Panc1 (cell line): ENCODE data around the gene KRT1. TPM values are rescaled to one million over a fixed set of nuclear protein-coding genes. Genes with fewer than 3 reads are reported as not detected.

Experiments used
- ATAC-seq: fragments of 200-7000 bp; cut with Tn5 transposase; 2 replicates; pipeline ENCODE4 v1.9.1; 2020; ENCODE audit warnings: mild to moderate bottlenecking, moderate library complexity
- BruUV-seq: library from RNA; stranded (reverse); fragments of 400-500 nt; replicated peaks from 2 replicates; lab custom pipeline; 2021; lab: Mats Ljungman, UMichigan
- CTCF ChIA-PET: fragments of 300-600 bp; sonication (Branson Sonifier 250); formaldehyde crosslinking; loops from one replicate; lab custom pipeline; 2022; ENCODE audit warnings: antibody characterized with exemption; lab: Charles Lee
- POLR2A ChIA-PET: fragments of 300-600 bp; sonication (Branson Sonifier 250); formaldehyde crosslinking; loops from one replicate; lab custom pipeline; 2022; ENCODE audit warnings: antibody characterized with exemption; lab: Charles Lee
- DNase-seq: peaks from one replicate; pipeline ENCODE4 v3.0.0-alpha.2; 2010; ENCODE audit warnings: low read depth, low spot score
- H3K27ac ChIP-seq: 2 replicates; pipeline ENCODE4 v1.5.1; 2011; ENCODE audit warnings: mild to moderate bottlenecking, low read length, inconsistent platforms
- H3K27me3 ChIP-seq: fragments of 200-500 bp; sonication (Bioruptor generic); 2 replicates; pipeline ENCODE4 v1.6.0; 2014; ENCODE audit warnings: low read length, inconsistent platforms; ENCODE audit not compliant: control insufficient read depth, insufficient read depth
- H3K36me3 ChIP-seq: fragments of 200-500 bp; sonication (Bioruptor generic); 2 replicates; pipeline ENCODE4 v1.5.1; 2014; ENCODE audit warnings: inconsistent platforms, mild to moderate bottlenecking, low read length, moderate library complexity; ENCODE audit not compliant: control insufficient read depth, insufficient read depth
- H3K4me1 ChIP-seq: 2 replicates; pipeline ENCODE4 v1.5.1; 2011; ENCODE audit warnings: inconsistent platforms, mild to moderate bottlenecking, low read length, moderate library complexity; ENCODE audit not compliant: control insufficient read depth, insufficient read depth
- H3K4me3 ChIP-seq, 2 experiments: 2 replicates each; pipeline ENCODE4 v1.5.1; 2011 to 2012; ENCODE audit warnings: low read depth in 2 of 2, low read length in 2 of 2, mild to moderate bottlenecking in 2 of 2, inconsistent platforms in 1 of 2, moderate library complexity in 1 of 2
- H3K9me3 ChIP-seq: fragments of 200-500 bp; sonication (Bioruptor generic); 2 replicates; pipeline ENCODE4 v1.5.1; 2014; ENCODE audit warnings: low read depth, mild to moderate bottlenecking, inconsistent platforms, low read length, moderate library complexity; ENCODE audit not compliant: control insufficient read depth, insufficient read depth
- POLR2AphosphoS5 ChIP-seq: IDR thresholded peaks from 2 replicates; pipeline ENCODE4 v1.6.1; 2012; ENCODE audit warnings: mild to moderate bottlenecking, low read depth, low read length, moderate library complexity
- REST ChIP-seq, 2 experiments: IDR thresholded peaks; 2 replicates each; pipeline ENCODE4 v1.6.1; 2011 to 2012; ENCODE audit warnings: low read depth in 2 of 2, control low read depth in 1 of 2, low read length in 1 of 2, mild to moderate bottlenecking in 1 of 2, moderate library complexity in 1 of 2; ENCODE audit not compliant: insufficient read depth in 1 of 2
- SIN3A ChIP-seq: IDR thresholded peaks from 2 replicates; pipeline ENCODE4 v1.6.1; 2012; ENCODE audit warnings: low read depth, mild to moderate bottlenecking, low read length, moderate library complexity, borderline replicate concordance; ENCODE audit not compliant: insufficient read depth
- TCF7L2 ChIP-seq: IDR thresholded peaks from 2 replicates; pipeline ENCODE4 v1.6.1; 2011; ENCODE audit warnings: mild to moderate bottlenecking, low read depth, low read length, inconsistent platforms
- in situ Hi-C: cut with HindIII; loops from 2 replicates; pipeline ENCODE4 v1.10.0; 2016; ENCODE audit warnings: low sequenced_read_pairs, low pct_unique_long_range_greater_than_20kb
- intact Hi-C: fragments of 100-400 bp; cut with micrococcal nuclease; formaldehyde crosslinking; loops from one replicate; pipeline ENCODE4 v1.10.0; 2022; ENCODE audit not compliant: unreplicated experiment
- total RNA-seq: library from RNA; stranded (reverse); gene quantifications from one replicate; pipeline ENCODE4 v1.2.1, GENCODE V29; 2021; ENCODE audit not compliant: unreplicated experiment
- TF ChIP-seq, protein P1 (sequence below): fragments of 450-650 bp; IDR thresholded peaks from 2 replicates; pipeline ENCODE4 v1.5.1; 2017; ENCODE audit warnings: mild to moderate bottlenecking

KRT1 gene
- total RNA-seq, 1 experiment from 2014 or later: not detected

DNA sequence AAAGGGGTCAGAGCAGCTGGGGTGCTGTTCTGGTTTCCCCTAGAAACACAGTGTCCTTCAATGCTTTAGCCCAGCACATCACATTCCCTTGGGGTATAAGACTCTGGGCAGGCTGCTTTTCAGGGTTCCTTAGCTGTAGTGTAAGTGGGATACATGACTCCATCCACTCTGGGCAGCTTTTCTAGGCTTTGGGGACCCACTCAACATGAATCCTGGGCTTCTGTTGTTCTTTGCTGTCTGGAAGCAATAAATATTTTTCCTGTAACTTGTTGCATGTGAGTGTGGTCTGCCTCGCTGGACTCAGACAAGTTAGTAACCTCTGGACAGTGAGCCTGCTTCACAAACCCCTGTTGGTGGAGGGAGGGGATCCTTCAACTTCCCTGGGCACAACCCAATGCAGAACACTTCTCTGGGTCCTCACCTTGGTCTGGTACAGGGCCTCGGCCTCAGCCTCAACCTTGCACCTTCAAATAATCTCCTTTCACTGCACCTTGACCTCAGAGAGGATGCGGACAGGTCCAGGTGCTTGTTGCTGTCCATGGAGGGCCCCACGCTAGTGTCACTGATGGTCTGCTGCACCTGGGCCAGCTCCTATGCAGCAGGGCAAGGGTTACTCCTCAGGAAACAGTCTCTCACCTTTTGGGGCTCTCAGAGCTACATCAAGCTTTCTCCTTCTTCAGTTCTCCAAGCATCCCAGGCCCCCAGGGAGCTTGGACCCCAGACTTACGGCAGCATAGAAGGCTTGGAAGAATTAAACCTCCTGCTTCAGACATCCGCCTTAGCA lies 48.3 kb downstream of the KRT1 start:
- POLR2A ChIA-PET: no interaction called here

DNA sequence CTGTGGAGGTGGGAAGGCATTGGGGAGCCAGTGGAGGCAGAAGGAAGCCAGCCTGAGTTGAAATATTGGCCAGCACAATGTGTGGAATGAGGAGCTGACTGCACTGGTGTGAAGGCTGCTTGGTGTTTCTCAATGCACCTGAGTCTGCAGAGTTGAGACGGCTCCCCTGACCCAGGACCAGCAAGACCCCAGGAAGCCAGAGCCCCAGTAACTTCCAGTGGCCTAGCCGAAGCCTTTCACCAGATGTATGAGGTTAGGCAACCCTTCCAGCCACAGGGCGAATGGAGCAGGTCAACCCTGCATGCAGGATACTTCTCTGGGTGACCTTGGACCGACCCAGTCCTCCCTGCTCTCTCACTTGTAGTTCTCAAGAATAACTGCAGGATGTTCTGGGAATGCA lies 48.9 kb downstream of the KRT1 start:
- H3K27me3 ChIP-seq: peaks cover 3% of the 10 kb centered on the region; the same call in 1 of the 2 replicates
- no peak overlapping the region for H3K4me3 ChIP-seq
- DNase-seq (no peak), ATAC-seq (no peak)
- intact Hi-C loops (no loop called here), in situ Hi-C loops (no loop called here)
- ChIA-PET POLR2A (no interaction called here), CTCF (no interaction called here)
- BruUV-seq: no TSS peak
- TF ChIP-seq POLR2AphosphoS5 (no peak), SIN3A (no peak), REST (IDR thresholded peaks at IDR 0.05; ENCODE audit: insufficient read depth in 1 of 2, low read depth in 2 of 2, low read length in 1 of 2) (no peak), TCF7L2 (no peak)
- TF ChIP-seq, protein P1, sequence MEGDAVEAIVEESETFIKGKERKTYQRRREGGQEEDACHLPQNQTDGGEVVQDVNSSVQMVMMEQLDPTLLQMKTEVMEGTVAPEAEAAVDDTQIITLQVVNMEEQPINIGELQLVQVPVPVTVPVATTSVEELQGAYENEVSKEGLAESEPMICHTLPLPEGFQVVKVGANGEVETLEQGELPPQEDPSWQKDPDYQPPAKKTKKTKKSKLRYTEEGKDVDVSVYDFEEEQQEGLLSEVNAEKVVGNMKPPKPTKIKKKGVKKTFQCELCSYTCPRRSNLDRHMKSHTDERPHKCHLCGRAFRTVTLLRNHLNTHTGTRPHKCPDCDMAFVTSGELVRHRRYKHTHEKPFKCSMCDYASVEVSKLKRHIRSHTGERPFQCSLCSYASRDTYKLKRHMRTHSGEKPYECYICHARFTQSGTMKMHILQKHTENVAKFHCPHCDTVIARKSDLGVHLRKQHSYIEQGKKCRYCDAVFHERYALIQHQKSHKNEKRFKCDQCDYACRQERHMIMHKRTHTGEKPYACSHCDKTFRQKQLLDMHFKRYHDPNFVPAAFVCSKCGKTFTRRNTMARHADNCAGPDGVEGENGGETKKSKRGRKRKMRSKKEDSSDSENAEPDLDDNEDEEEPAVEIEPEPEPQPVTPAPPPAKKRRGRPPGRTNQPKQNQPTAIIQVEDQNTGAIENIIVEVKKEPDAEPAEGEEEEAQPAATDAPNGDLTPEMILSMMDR: no peak
- no peaks in the 10 kb centered on the region for H3K9me3 ChIP-seq
- no peaks in the 10 kb centered on the region for H3K36me3 ChIP-seq
- H3K27ac ChIP-seq: no peak overlapping the region
- H3K4me1 ChIP-seq: no peaks in the 10 kb centered on the region

More for the DNA sequence above, 48.3 kb downstream of the KRT1 start:
- in situ Hi-C loops (no loop called here), intact Hi-C loops (no loop called here)
- TF ChIP-seq TCF7L2 (no peak), POLR2AphosphoS5 (no peak), SIN3A (no peak), REST (IDR thresholded peaks at IDR 0.05; ENCODE audit: insufficient read depth in 1 of 2, low read depth in 2 of 2, low read length in 1 of 2) (no peak)
- TF ChIP-seq, protein P1: no peak
- no peak for DNase-seq
- 0 out of 2 replicates have a peak, but pooled peaks cover 3% of the 10 kb centered on the region for H3K27me3 ChIP-seq
- BruUV-seq: no TSS peak
- no peaks in the 10 kb centered on the region for H3K4me1 ChIP-seq
- CTCF ChIA-PET: no interaction called here
- no peaks in the 10 kb centered on the region for H3K9me3 ChIP-seq
- ATAC-seq: no peak
- no peaks in the 10 kb centered on the region for H3K36me3 ChIP-seq
- no peak overlapping the region for H3K27ac ChIP-seq
- no peak overlapping the region for H3K4me3 ChIP-seq
